Left cardiac atrium (tissue), 4 donors: ENCODE data around the gene NUAK1. TPM values are rescaled to one million over a fixed set of nuclear protein-coding genes. Genes with fewer than 3 reads are reported as not detected.

Experiments used
- ATAC-seq, 2 donors: fragments of 200-7000 bp; cut with Tn5 transposase; one replicate each; pipeline ENCODE4 v1.9.1; 2020; ENCODE audit warnings: mild to moderate bottlenecking in 2 of 2, moderate library complexity in 2 of 2
- DNase-seq: peaks from one replicate; pipeline ENCODE4 v3.0.0-alpha.2; 2020
- intact Hi-C, 2 donors: fragments of 100-400 bp; cut with DNase I; formaldehyde crosslinking; loops; one replicate each; pipeline versions ENCODE4 v1.14.1 to v1.15.1; 2022 to 2023
- total RNA-seq, 2 donors: library from RNA; stranded (reverse); fragmentation: NEBNext Ultra II Directional; extraction: Animal tissue kit (Norgen Biotek cat#: 25700); gene quantifications; one replicate each; pipeline ENCODE4 v1.2.1, GENCODE V29; 2021
- donor health status: DM: no; HTN: yes; CAD: no.
- donor health status: DM: no; HTN: yes; CAD: no; lungs with severe emphysema.
- donor health status: DM: yes; HTN: yes; CAD: no.
- donor health status: Dilated cardiomyopathy.

The NUAK1 gene
- total RNA-seq, 2 donors from 2014 or later, result 20.4 to 40.1 TPM

- no peak for DNase-seq
- intact Hi-C loops, result no loop called here
- ATAC-seq, result no peak
Observed at GRCh38 chr12:106118381-106119130, 20.2 kb downstream of the NUAK1 start.

GRCh38 chr12:106115440-106115839 is 23.3 kb downstream of the NUAK1 start:
- intact Hi-C loops, result no loop called here
- DNase-seq (no peak), ATAC-seq (no peak)

GRCh38 chr12:106114447-106115068 is 24.2 kb downstream of the NUAK1 start:
- intact Hi-C loops, result no loop called here
- ATAC-seq (peak in 1 of 2 donors; percentile 27), DNase-seq (no peak)

- peak; percentile 63 to 67 for ATAC-seq
- intact Hi-C loops, result no loop called here
- no peak for DNase-seq
Observed at GRCh38 chr12:106113824-106114446, 24.8 kb downstream of the NUAK1 start.

- no peak for ATAC-seq
- no peak for DNase-seq
- intact Hi-C loops, result no loop called here
Observed at GRCh38 chr12:106113446-106113823, 25.3 kb downstream of the NUAK1 start.

- DNase-seq, result no peak
- peak in 1 of 2 donors; percentile 6 for ATAC-seq
- intact Hi-C loops, result no loop called here
Observed at GRCh38 chr12:106113042-106113441, 25.7 kb downstream of the NUAK1 start.

GRCh38 chr12:106112145-106112821 is 26.5 kb downstream of the NUAK1 start:
- intact Hi-C loops, result no loop called here

GRCh38 chr12:106110626-106111300 is 28.0 kb downstream of the NUAK1 start:
- DNase-seq (no peak), ATAC-seq (no peak)
- intact Hi-C loops, result no loop called here

More at GRCh38 chr12:106112145-106112821, 26.5 kb downstream of the NUAK1 start:
- peak in 1 of 2 donors; percentile 9 for ATAC-seq
- no peak for DNase-seq

- intact Hi-C loops, result no loop called here
- ATAC-seq (no peak), DNase-seq (no peak)
Observed at GRCh38 chr12:106109168-106109910, 29.4 kb downstream of the NUAK1 start.

- DNase-seq, result peak; percentile 45
- peak; percentile 33 to 62 for ATAC-seq
- intact Hi-C loops, result no loop called here
Observed at GRCh38 chr12:106108185-106108835, 30.4 kb downstream of the NUAK1 start.

GRCh38 chr12:106107566-106107965 is 31.2 kb downstream of the NUAK1 start:
- DNase-seq (no peak), ATAC-seq (peak in 1 of 2 donors; percentile 71)
- intact Hi-C loops, result no loop called here

GRCh38 chr12:106106892-106107291 is 31.9 kb downstream of the NUAK1 start:
- ATAC-seq, result peak; percentile 9 to 21
- intact Hi-C loops, result no loop called here
- DNase-seq, result no peak

- intact Hi-C loops, result no loop called here
- DNase-seq (no peak), ATAC-seq (peak; percentile 51 to 56)
Observed at GRCh38 chr12:106106061-106106566, 32.6 kb downstream of the NUAK1 start.

GRCh38 chr12:106101803-106102202 is 37.0 kb downstream of the NUAK1 start:
- DNase-seq, result no peak
- intact Hi-C loops, result no loop called here
- ATAC-seq, result peak in 1 of 2 donors; percentile 38

- no peak for ATAC-seq
- intact Hi-C loops, result no loop called here
- DNase-seq, result no peak
Observed at GRCh38 chr12:106098691-106099200, 40.0 kb downstream of the NUAK1 start.

GRCh38 chr12:106097011-106097410 is 41.7 kb downstream of the NUAK1 start:
- ATAC-seq, result peak in 1 of 2 donors; percentile 49

GRCh38 chr12:106096376-106096775 is 42.4 kb downstream of the NUAK1 start:
- intact Hi-C loops, result no loop called here
- ATAC-seq, result peak; percentile 54 to 78
- DNase-seq, result peak; percentile 34

More at GRCh38 chr12:106097011-106097410, 41.7 kb downstream of the NUAK1 start:
- DNase-seq, result no peak
- intact Hi-C loops, result no loop called here

- intact Hi-C loops, result no loop called here
- DNase-seq, result no peak
Observed at GRCh38 chr12:106094304-106094703, 44.5 kb downstream of the NUAK1 start.

More at GRCh38 chr12:106094304-106094703, 44.5 kb downstream of the NUAK1 start:
- ATAC-seq, result no peak
